ES-I3 (cell line): ENCODE results near the gene PBX1.

Experiments
- H3K36me3 ChIP-seq: 2 replicates; pipeline ENCODE4 v1.6.1; 2013; ENCODE audit warnings: mild to moderate bottlenecking, low read length, control low read depth, moderate library complexity; ENCODE audit not compliant: insufficient read depth
- H3K4me1 ChIP-seq: 2 replicates; pipeline ENCODE4 v1.6.1; 2013; ENCODE audit warnings: mild to moderate bottlenecking, control low read depth, low read length; ENCODE audit not compliant: insufficient read depth
- H3K9ac ChIP-seq: 2 replicates; pipeline ENCODE4 v1.6.1; 2013; ENCODE audit warnings: low read depth, mild to moderate bottlenecking, low read length, moderate library complexity
- H3K9me3 ChIP-seq: 2 replicates; pipeline ENCODE4 v1.6.1; 2013; ENCODE audit warnings: mild to moderate bottlenecking, low read length, moderate library complexity; ENCODE audit not compliant: control insufficient read depth, insufficient read depth

PBX1 gene

GRCh38 chr1:164786980-164787833, 228.2 kb downstream of the PBX1 start:
- H3K9ac ChIP-seq = peak overlapping the region; percentile 9; the same call in 1 of the 2 replicates
- H3K4me1 ChIP-seq = peaks cover 11% of the 10 kb centered on the region
- no peaks in the 10 kb centered on the region for H3K9me3 ChIP-seq
- no peaks in the 10 kb centered on the region for H3K36me3 ChIP-seq

- Histone ChIP-seq H3K4me1 (peaks cover 11% of the 10 kb centered on the region), H3K9ac (peak overlapping the region; percentile 9; the same call in 1 of the 2 replicates), H3K36me3 (no peaks in the 10 kb centered on the region), H3K9me3 (no peaks in the 10 kb centered on the region)
Observed at GRCh38 chr1:164787834-164788231, 228.8 kb downstream of the PBX1 start.

GRCh38 chr1:164790081-164790480, 231.1 kb downstream of the PBX1 start:
- no peaks in the 10 kb centered on the region for H3K36me3 ChIP-seq
- H3K9me3 ChIP-seq = no peaks in the 10 kb centered on the region

GRCh38 chr1:164792410-164793004, 233.5 kb downstream of the PBX1 start:
- Histone ChIP-seq H3K9me3 (no peaks in the 10 kb centered on the region), H3K9ac (no peak overlapping the region), H3K4me1 (peaks cover 10% of the 10 kb centered on the region), H3K36me3 (no peaks in the 10 kb centered on the region)

More at GRCh38 chr1:164790081-164790480, 231.1 kb downstream of the PBX1 start:
- H3K9ac ChIP-seq = no peak overlapping the region
- H3K4me1 ChIP-seq = peaks cover 11% of the 10 kb centered on the region

- no peak overlapping the region for H3K9ac ChIP-seq
- no peaks in the 10 kb centered on the region for H3K36me3 ChIP-seq
- no peaks in the 10 kb centered on the region for H3K9me3 ChIP-seq
- no peaks in the 10 kb centered on the region; the same call in 1 of the 2 replicates for H3K4me1 ChIP-seq
Observed at GRCh38 chr1:164794356-164794755, 235.4 kb downstream of the PBX1 start.

GRCh38 chr1:164796916-164797315, 237.9 kb downstream of the PBX1 start:
- peaks cover 4% of the 10 kb centered on the region; the same call in 1 of the 2 replicates for H3K36me3 ChIP-seq
- H3K4me1 ChIP-seq = no peaks in the 10 kb centered on the region; the same call in 1 of the 2 replicates
- no peak overlapping the region for H3K9ac ChIP-seq
- H3K9me3 ChIP-seq = no peaks in the 10 kb centered on the region

- Histone ChIP-seq H3K9me3 (no peaks in the 10 kb centered on the region), H3K36me3 (peaks cover 5% of the 10 kb centered on the region; the same call in 1 of the 2 replicates), H3K4me1 (no peaks in the 10 kb centered on the region), H3K9ac (no peak overlapping the region)
Observed at GRCh38 chr1:164801246-164801731, 242.3 kb downstream of the PBX1 start.

- H3K4me1 ChIP-seq = no peaks in the 10 kb centered on the region
- no peak overlapping the region for H3K9ac ChIP-seq
- peaks cover 7% of the 10 kb centered on the region for H3K36me3 ChIP-seq
- no peaks in the 10 kb centered on the region for H3K9me3 ChIP-seq
Observed at GRCh38 chr1:164801791-164802502, 243.0 kb downstream of the PBX1 start.

- Histone ChIP-seq H3K4me1 (no peaks in the 10 kb centered on the region), H3K9ac (no peak overlapping the region), H3K36me3 (peaks cover 7% of the 10 kb centered on the region), H3K9me3 (no peaks in the 10 kb centered on the region)
Observed at GRCh38 chr1:164802529-164803282, 243.7 kb downstream of the PBX1 start.

- peaks cover 7% of the 10 kb centered on the region for H3K36me3 ChIP-seq
- no peaks in the 10 kb centered on the region for H3K4me1 ChIP-seq
- no peaks in the 10 kb centered on the region for H3K9me3 ChIP-seq
- H3K9ac ChIP-seq = no peak overlapping the region
Observed at GRCh38 chr1:164803366-164803765, 244.4 kb downstream of the PBX1 start.

- Histone ChIP-seq H3K4me1 (no peaks in the 10 kb centered on the region), H3K9me3 (no peaks in the 10 kb centered on the region), H3K9ac (no peak overlapping the region), H3K36me3 (peaks cover 7% of the 10 kb centered on the region)
Observed at GRCh38 chr1:164804366-164804765, 245.4 kb downstream of the PBX1 start.

- H3K9ac ChIP-seq = no peak overlapping the region
- peaks cover 7% of the 10 kb centered on the region for H3K36me3 ChIP-seq
- H3K4me1 ChIP-seq = no peaks in the 10 kb centered on the region
- H3K9me3 ChIP-seq = no peaks in the 10 kb centered on the region
Observed at GRCh38 chr1:164805399-164805798, 246.4 kb downstream of the PBX1 start.

- Histone ChIP-seq H3K36me3 (peaks cover 4% of the 10 kb centered on the region; the same call in 1 of the 2 replicates), H3K9me3 (no peaks in the 10 kb centered on the region), H3K9ac (no peak overlapping the region), H3K4me1 (no peaks in the 10 kb centered on the region)
Observed at GRCh38 chr1:164806531-164806930, 247.5 kb downstream of the PBX1 start.

GRCh38 chr1:164813776-164814175, 254.8 kb downstream of the PBX1 start:
- Histone ChIP-seq H3K36me3 (no peaks in the 10 kb centered on the region; the same call in 1 of the 2 replicates), H3K9ac (no peak overlapping the region), H3K4me1 (no peaks in the 10 kb centered on the region), H3K9me3 (no peaks in the 10 kb centered on the region)
